RKO (cell line): ENCODE results near the gene ZCCHC24.
"Not testable (repeated sequence)": the region's sequence is repeated elsewhere in the genome, so short reads cannot be mapped to it uniquely, and the experiment has no call there.

Experiments
- DNase-seq: peaks from one replicate; pipeline ENCODE4 v3.0.0-alpha.2; 2016; ENCODE audit warnings: low spot score

The ZCCHC24 gene

DNA sequence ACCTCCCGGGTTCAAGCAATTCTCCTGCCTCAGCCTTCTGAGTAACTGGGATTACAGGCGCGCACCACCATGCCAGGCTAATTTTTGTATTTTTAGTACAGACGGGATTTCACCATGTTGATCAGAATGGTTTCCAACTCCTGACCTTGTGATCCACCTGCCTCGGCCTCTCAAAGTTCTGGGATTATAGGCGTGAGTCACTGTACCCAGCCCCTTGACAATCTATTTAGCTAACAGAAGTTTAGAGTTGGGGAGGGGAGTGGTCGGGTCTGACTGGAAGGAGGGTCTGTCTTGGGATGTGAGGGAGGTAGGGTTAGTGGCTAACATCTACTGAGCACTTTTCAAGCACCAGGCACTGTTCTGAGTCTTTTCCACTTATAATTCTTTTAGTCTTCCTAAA lies 27.0 kb upstream of the ZCCHC24 start:
- no peak for DNase-seq

GRCh38 chr10:79471776-79472175 lies 26.4 kb upstream of the ZCCHC24 start:
- no peak for DNase-seq

- no peak for DNase-seq
Measured at GRCh38 chr10:79470096-79470495, 24.7 kb upstream of the ZCCHC24 start.

DNA sequence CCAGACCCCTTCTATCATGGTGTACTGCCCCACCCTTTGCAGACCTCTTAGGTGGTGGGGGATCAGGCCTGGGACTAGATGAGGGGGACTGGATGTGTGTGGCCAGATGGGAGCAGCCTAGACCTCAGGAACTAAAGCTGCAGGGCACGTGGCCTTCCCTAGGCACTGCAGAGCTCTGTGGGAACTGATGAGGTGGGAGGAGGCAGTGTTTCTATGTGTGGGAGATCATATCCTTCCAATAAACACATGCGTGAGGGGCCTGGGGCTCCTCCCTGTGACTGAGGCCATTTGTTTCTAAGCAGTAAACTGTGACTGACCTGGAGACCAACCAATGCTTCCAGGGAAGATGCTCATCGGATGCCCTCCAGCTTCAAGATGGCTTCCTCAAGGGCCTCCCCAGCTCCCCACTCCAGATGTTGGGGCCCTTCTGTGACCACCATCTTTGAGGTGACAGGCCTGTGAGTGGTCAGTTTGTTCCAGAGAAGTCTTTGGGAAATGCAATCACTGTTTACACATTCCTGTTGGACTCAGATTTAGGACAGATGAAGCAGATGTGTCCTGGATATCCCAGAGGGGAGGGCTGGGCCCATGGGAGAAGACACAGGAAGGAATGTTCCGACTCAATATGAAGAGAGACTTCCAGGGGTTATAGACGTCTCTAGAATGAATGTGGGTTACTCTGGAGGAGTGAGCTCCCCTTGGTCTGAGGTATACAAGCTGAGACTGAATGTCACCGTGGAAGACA lies 23.6 kb upstream of the ZCCHC24 start:
- no peak for DNase-seq

- no peak for DNase-seq
Measured at GRCh38 chr10:79468015-79468560, 22.7 kb upstream of the ZCCHC24 start.

DNA sequence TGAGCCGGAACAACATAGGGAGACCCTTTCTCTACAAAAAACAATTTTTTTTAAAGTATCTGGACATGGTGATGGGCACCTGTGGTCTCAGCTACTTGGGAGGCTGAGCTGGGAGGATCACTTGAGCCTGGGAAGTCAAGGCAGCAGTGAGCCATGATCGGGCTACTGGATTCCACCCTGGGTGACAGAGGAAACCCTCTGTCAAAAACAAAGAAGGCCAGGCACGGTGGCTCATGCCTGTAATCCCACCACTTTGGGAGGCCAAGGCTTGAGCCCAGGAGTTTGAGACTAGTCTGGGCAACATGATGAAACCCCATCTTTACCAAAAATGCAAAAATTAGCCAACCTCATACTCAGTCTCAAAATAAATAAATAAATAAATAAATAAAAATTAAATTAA lies 19.9 kb upstream of the ZCCHC24 start:
- no peak for DNase-seq

GRCh38 chr10:79463578-79464496 lies 18.4 kb upstream of the ZCCHC24 start:
- no peak for DNase-seq

DNA sequence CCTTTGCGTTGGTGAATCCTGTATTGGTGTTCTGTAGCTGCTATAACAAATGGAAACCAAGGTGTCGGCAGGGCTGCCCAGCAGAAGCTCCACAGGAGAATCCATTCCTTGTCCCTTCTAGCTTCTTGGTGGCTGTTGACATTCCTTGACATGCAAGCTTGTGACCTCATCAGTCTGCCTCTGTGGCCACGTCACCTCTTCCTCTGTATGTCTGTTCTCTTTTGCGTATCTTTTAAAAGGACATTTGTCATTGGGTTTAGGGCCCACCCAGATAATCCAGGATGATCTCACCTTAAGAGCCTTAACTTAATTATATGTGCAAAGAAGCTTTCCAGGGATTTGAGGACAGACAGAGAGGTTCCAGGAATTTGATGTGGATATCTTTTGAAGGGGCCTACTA lies 15.3 kb upstream of the ZCCHC24 start:
- no peak for DNase-seq

- DNase-seq, result no peak
Measured at GRCh38 chr10:79459243-79459642, 13.8 kb upstream of the ZCCHC24 start.

DNA sequence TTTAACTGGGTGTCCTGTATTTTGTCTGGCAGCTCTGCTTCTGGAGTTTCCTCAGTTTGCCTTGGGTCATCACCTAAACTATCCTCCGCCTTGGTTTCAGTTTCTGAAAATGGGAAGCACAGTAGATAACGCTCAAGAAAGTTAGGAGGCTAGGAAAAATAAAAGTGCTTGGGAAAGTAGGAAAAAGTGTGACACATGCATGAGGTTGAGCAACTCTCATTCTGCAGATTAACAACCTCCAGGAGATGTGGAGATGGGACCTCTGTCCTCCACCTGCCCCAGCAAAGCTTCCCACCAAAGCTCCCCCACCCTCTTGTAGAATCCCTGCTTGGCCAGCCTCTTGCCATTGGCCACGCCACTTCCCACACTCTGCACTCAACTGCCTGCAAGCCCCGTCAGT lies 13.1 kb upstream of the ZCCHC24 start:
- no peak for DNase-seq

GRCh38 chr10:79457256-79457785 lies 11.9 kb upstream of the ZCCHC24 start:
- no peak for DNase-seq

- DNase-seq, result no peak
Measured at GRCh38 chr10:79454259-79454658, 8.8 kb upstream of the ZCCHC24 start.

GRCh38 chr10:79453392-79453791 lies 8.0 kb upstream of the ZCCHC24 start:
- no peak for DNase-seq

GRCh38 chr10:79452174-79452611 lies 6.8 kb upstream of the ZCCHC24 start:
- no peak for DNase-seq

DNA sequence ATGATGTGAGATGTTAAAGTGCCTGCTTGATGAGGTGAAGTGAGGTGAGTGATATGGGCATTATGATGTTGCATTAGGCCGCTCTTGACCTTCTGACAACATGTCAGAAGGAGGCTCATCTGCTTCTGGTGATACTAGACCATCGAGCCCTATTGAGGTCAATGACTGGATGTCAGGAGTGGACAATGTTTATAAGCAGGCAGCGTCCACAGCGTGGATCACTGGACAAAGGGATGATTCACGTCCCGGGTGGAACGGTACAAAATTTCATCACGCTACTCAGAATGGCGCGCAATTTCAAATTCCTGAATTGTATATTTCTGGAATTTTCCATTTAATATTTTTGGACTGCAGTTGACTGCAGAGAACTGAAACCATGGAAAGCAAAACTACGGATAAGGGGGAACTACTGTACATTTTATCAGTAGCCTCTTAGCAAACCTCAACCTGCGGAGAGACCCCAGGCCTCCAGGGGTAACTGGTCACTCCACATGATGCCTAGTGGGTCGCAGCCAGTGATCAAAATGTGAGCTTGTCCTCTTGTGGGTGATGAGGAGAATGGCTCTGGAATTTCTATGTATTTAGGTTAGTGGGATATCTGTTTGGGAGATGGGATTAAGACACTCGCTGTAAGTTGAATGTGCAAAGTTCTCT lies 5.7 kb upstream of the ZCCHC24 start:
- DNase-seq, result no peak

DNA sequence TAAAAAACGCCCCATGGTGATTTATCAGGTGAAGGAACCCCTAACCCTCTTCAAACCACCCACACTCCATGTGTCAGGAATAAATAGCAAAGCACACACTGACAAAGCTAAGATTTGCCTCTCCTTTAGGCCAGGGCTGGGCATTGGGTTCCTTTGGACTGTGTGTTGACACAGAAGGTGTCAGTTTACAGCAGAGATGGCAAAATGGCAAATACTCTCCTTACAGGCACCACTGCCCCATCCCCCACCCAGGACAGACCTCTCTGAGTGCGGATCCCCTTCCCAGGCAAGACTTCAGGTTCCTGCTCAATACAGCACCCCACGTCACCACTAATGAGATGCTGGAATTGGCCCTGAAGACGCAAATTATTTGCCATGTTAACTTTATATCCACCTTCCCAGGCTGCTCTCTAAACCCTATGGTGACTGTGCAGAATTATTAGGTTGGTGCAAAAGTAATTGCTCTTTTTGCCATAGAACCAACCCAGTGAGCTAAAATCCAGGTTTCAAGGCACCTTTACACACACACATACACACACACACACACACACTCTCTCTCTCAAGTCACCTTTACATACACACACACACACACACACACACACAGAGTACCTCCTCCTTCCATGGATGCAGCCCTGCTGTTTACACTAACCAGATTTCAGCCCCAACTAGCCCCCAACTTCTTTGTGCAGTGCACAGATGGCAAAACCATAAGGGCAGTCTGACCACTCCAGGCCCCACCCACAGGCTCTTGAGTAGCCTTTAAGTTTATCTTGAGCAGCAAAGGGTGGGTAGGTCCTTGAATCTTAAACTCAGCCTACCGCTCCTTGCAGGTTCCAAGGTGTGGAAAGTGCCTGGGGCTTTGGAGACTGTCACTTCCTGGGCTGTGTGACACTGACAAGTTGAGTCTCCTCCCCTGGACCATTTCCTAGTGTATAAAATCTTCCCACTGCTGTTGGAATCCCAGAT lies 4.0 kb upstream of the ZCCHC24 start:
- DNase-seq, result no peak

DNA sequence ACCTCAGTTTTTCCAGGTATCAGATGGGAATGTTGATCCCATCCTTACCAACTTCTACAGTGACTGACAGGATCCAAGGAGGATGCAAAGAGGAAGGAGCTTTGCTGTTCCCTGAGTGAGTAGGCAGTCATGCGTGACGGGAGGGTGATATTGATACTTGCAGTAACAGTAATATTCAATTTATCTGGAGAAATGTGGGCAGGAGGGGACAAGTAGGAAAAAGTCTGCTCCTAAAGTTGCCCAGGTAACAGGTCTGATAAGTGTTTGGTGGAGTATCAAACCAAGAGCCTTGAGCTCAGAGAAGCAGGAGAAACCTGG lies 3.3 kb upstream of the ZCCHC24 start:
- DNase-seq, result no peak

DNA sequence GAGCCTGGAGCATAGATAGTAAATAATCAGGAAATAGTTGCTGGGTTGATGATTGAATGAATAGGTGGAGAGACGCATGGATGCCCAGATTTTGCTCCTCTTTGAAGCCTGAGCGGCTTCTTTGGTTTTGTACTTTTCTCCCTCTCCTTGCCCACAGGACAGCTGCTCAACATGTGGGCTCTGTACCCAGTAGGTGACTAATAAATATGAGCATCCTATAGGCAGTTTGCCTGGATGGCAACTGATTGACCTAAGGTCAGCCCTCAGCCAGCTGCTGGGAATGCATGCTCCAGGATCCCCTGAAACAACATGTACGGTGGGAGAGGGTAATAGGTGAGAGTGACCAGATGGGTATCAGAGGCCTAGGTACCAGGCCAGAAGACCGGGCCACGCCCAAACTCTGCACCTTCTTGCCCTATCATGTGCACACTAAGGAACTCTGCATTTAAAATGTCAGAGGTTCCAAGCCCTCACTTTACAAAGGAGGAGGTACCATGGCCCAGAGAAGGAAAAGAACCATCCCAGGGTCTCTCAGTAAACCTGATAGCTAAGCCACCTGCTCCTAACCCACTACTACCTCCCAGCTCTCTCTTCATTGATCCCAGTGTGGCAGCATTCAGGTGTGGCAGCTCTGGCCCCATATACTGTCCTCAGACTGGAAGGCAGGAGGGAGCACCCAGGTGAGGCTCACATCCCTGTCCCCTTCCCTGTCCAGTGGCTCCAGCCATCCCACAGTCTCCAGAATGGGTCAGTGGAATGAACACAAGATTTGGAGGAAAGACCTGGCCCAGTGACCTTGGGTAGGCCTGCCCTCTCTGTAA lies 2.7 kb upstream of the ZCCHC24 start:
- no peak for DNase-seq

GRCh38 chr10:79447249-79447648 lies 1.8 kb upstream of the ZCCHC24 start:
- DNase-seq, result not testable (repeated sequence)

DNA sequence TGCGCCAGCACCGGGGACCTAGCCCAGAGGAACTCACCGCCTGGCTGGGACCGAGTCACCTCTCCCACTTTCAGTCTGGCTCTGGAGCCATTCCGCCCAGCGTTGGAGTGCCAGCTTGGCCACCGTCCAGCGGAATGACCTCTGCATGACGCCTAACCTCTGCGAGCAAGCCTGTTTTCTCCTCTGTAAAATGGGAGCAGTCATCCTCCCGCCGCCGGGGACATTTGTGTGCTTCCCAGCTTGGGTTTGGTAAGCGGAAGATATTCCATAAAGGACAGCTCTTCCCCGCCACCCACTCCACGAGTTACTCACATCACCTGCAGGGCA lies 1.3 kb upstream of the ZCCHC24 start:
- no peak for DNase-seq
